AG10803 (cell line): ENCODE measurements around the gene CHD2.

Source experiments
- DNase-seq: peaks from one replicate; pipeline ENCODE4 v3.0.0; 2010; ENCODE audit warnings: low read depth
- H3K4me3 ChIP-seq: 2 replicates; pipeline ENCODE4 v1.5.1; 2011; ENCODE audit warnings: mild to moderate bottlenecking, low read length, control low read depth
- CTCF ChIP-seq: conservative IDR thresholded peaks from 2 replicates; pipeline ENCODE4 v1.5.1; 2011; ENCODE audit warnings: mild to moderate bottlenecking, low read length, control low read depth, inconsistent platforms

CHD2 gene

GRCh38 chr15:92953566-92953965 lies 53.4 kb downstream of the CHD2 start:
- DNase-seq: no peak
- no peak for TF ChIP-seq CTCF
- no peak overlapping the region for H3K4me3 ChIP-seq

GRCh38 chr15:92954002-92954401 lies 53.9 kb downstream of the CHD2 start:
- no peak overlapping the region for H3K4me3 ChIP-seq
- no peak for DNase-seq
- no peak for TF ChIP-seq CTCF

- TF ChIP-seq CTCF: peak; percentile 22; the same call in 1 of the 2 replicates
- no peak overlapping the region for H3K4me3 ChIP-seq
- no peak for DNase-seq
Observed at GRCh38 chr15:92954578-92954977, 54.5 kb downstream of the CHD2 start.

- H3K4me3 ChIP-seq: no peak overlapping the region
- DNase-seq: no peak
- no peak for TF ChIP-seq CTCF
Observed at GRCh38 chr15:92955706-92956105, 55.6 kb downstream of the CHD2 start.

- peak; percentile 46 for DNase-seq
- H3K4me3 ChIP-seq: no peak overlapping the region
- TF ChIP-seq CTCF: no peak
Observed at GRCh38 chr15:92958105-92958504, 58.0 kb downstream of the CHD2 start.

- TF ChIP-seq CTCF: no peak
- no peak overlapping the region for H3K4me3 ChIP-seq
- DNase-seq: no peak
Observed at GRCh38 chr15:92959219-92959618, 59.1 kb downstream of the CHD2 start.

GRCh38 chr15:92960996-92961681 lies 61.0 kb downstream of the CHD2 start:
- TF ChIP-seq CTCF: no peak
- no peak for DNase-seq
- H3K4me3 ChIP-seq: no peak overlapping the region
